ENCODE data around the gene OR6Q1. TPM values are rescaled to one million over a fixed set of nuclear protein-coding genes. Genes with fewer than 3 reads are reported as not detected.
A peak's percentile ranks its signal among the peaks of the same experiment; 100 is the strongest.

Gene OR6Q1
- total RNA-seq, 3 donors from 2014 or later: not detected

DNA sequence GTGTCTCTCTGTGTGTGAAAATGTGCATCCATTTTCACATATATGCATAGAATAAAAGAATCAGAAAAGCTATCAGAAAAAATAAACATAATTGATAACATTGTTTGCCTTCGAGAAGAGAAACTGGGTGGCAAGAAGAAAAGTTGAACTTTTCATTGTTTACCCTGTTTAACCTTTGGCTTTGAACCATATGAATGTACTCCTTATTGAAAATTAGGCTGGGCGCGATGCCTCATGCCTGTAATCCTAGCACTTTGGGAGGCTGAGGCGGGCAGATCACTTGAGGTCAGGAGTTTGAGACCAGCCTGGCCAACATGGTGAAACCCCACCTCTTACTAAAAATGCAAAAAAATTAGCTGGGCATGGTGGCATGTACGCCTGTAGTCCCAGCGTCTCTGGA, 19.0 kb upstream of the OR6Q1 start:
- no peaks in the 10 kb centered on the region for H3K27me3 ChIP-seq
- no peaks in the 10 kb centered on the region for H3K9me3 ChIP-seq
- no peaks in the 10 kb centered on the region for H3K36me3 ChIP-seq
- intact Hi-C loops (cut with DNase I; ENCODE audit: low total_unique reads): no loop called here
- DNase-seq (ENCODE audit: low spot score in 2 of 2): no peak
- H3K27ac ChIP-seq: no peak overlapping the region
- TF ChIP-seq POLR2A (IDR thresholded peaks at IDR 0.05) (no peak), POLR2AphosphoS5 (IDR thresholded peaks at IDR 0.05) (no peak)
- TF ChIP-seq, protein P1, sequence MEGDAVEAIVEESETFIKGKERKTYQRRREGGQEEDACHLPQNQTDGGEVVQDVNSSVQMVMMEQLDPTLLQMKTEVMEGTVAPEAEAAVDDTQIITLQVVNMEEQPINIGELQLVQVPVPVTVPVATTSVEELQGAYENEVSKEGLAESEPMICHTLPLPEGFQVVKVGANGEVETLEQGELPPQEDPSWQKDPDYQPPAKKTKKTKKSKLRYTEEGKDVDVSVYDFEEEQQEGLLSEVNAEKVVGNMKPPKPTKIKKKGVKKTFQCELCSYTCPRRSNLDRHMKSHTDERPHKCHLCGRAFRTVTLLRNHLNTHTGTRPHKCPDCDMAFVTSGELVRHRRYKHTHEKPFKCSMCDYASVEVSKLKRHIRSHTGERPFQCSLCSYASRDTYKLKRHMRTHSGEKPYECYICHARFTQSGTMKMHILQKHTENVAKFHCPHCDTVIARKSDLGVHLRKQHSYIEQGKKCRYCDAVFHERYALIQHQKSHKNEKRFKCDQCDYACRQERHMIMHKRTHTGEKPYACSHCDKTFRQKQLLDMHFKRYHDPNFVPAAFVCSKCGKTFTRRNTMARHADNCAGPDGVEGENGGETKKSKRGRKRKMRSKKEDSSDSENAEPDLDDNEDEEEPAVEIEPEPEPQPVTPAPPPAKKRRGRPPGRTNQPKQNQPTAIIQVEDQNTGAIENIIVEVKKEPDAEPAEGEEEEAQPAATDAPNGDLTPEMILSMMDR (IDR thresholded peaks at IDR 0.05): no peak
- H3K4me3 ChIP-seq: no peak overlapping the region
- no peaks in the 10 kb centered on the region for H3K4me1 ChIP-seq

DNA sequence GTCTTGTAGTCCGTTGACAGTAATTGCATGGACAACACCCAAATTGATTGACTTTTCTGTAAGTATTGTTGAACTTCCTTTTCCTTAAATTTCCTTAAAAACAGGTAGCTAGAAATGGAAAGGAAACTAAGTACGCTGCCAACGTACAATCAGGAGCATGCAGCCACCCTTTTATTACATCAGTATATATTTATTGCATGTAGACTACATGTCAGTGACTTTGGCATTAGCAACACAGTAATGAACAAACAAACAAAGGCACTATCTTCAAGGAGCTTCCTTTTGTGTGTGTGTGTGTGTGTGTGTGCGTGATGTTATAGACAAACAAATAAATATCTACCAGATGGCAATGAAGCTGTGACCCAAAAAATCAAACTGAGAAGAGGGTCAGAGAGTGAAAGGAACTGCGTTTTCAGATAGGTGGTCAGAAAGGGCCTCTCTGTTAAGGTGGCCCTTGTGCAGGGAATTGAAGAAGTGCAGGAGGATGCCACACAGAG, 7.3 kb upstream of the OR6Q1 start, which contains the start of gene OR9Q1:
TSS of gene OR9Q1 (plus strand) at position 447 of the 497 bp plus-strand sequence. CDS start 155,564 bp downstream, outside the sequence.
- TF ChIP-seq POLR2A (IDR thresholded peaks at IDR 0.05) (no peak), POLR2AphosphoS5 (IDR thresholded peaks at IDR 0.05) (no peak)
- TF ChIP-seq, protein P1 (IDR thresholded peaks at IDR 0.05): no peak
- Histone ChIP-seq H3K9me3 (no peaks in the 10 kb centered on the region), H3K36me3 (no peaks in the 10 kb centered on the region), H3K27me3 (no peaks in the 10 kb centered on the region), H3K27ac (peak within 1 kb of the TSS; percentile 17 to 69), H3K4me1 (no peaks in the 10 kb centered on the region), H3K4me3 (no peak within 1 kb of the TSS)
- DNase-seq (ENCODE audit: low spot score in 2 of 2): no peak
- intact Hi-C loops (cut with DNase I; ENCODE audit: low total_unique reads): no loop called here

DNA sequence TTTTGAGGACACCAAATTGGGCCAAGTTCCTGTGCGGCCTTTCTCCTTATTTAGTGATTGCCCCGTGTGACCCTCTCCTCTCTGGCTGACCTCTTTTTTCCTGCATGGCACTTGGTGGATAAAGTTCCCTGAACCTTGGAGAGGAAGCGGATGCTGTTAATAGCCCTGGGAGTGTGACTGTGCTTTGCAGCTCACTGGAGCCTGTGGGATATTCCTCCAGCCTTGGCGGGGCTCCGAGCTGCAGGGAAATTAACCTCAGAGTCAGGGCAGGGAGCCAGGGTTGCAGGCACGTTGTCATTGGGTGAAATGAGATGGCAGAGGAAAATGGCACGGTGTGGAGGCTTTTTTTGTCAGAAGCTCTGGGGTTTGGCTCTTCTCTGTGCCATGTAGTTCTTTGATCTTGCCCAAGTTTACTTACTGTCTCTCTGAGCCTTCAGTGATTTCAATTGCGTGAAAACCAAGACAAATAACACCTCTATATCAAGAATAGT, 6.1 kb upstream of the OR6Q1 start:
- Histone ChIP-seq H3K4me1 (no peaks in the 10 kb centered on the region), H3K27me3 (no peaks in the 10 kb centered on the region), H3K27ac (peak overlapping the region in 1 of 2 donors; percentile 66), H3K4me3 (no peak overlapping the region), H3K9me3 (no peaks in the 10 kb centered on the region), H3K36me3 (no peaks in the 10 kb centered on the region)
- intact Hi-C loops (cut with DNase I; ENCODE audit: low total_unique reads): no loop called here
- peak; percentile 38 to 54 for DNase-seq (ENCODE audit: low spot score in 2 of 2)
- TF ChIP-seq, protein P1 (IDR thresholded peaks at IDR 0.05): no peak
- TF ChIP-seq POLR2AphosphoS5 (IDR thresholded peaks at IDR 0.05) (peak in 2 of 3 donors; percentile 18 to 59), POLR2A (IDR thresholded peaks at IDR 0.05) (no peak)

DNA sequence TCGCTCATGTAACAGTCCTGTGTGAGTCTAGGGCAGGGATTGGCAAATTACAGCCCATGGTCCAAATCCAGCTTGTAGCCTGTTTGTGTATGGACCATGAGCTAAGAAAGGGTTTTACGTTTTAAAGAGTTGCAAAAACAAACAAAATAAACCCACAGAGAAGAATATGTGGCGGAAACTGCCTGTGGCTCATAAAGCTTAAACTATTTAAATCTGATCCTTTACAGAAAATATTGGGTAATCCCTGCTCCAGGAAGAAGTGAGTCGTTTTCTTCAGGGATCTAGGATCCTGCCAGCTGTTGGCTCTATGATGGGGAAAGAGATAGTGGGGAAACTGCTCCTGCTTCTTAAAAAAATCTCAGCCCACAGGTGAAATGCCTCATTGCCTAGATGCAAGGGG, 3.4 kb upstream of the OR6Q1 start:
- Histone ChIP-seq H3K27ac (peak overlapping the region in 1 of 2 donors; percentile 70), H3K4me1 (no peaks in the 10 kb centered on the region), H3K36me3 (no peaks in the 10 kb centered on the region), H3K27me3 (no peaks in the 10 kb centered on the region), H3K9me3 (no peaks in the 10 kb centered on the region), H3K4me3 (no peak overlapping the region)
- DNase-seq (ENCODE audit: low spot score in 2 of 2): no peak
- TF ChIP-seq, protein P1 (IDR thresholded peaks at IDR 0.05): no peak
- TF ChIP-seq POLR2AphosphoS5 (IDR thresholded peaks at IDR 0.05) (no peak), POLR2A (IDR thresholded peaks at IDR 0.05) (no peak)
- intact Hi-C loops (cut with DNase I; ENCODE audit: low total_unique reads): no loop called here

DNA sequence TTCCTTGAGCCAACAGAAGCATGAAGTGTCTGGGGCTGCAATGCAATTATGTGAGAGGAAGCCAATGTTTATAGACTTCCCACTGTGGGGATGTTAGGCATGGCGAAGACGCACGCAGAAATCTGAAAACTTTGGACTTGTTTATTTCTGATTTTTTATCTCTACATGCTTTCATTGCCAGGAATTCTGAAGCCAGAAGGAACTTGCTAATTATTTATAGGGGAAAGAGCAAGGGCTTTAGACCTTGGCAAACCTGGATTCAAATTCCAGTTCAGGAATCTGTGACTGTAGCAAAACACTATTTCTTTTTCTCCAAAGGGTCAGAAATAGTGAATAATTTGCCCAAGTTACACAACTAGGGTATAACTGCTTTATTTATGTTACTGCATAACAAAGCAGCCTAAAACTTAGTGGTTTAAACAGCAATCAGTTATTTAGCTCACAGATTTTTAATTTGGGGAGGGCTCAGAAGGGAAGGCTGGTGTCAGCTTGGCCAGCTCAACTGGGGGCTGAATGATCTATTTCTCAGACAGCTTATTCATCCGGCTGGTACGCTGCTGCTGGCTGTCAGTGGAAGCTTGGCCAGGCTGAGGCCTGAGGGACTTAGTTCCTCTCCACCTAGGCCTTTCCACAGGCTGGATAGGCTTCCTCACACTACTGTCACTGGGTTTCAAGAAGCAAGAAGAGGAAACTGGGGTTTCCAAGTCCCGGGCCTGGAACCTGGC, 1.9 kb upstream of the OR6Q1 start:
- Histone ChIP-seq H3K36me3 (no peaks in the 10 kb centered on the region), H3K27me3 (no peaks in the 10 kb centered on the region), H3K4me3 (no peak overlapping the region), H3K27ac (peak overlapping the region in 1 of 2 donors; percentile 74), H3K9me3 (no peaks in the 10 kb centered on the region), H3K4me1 (no peaks in the 10 kb centered on the region)
- intact Hi-C loops (cut with DNase I; ENCODE audit: low total_unique reads): no loop called here
- DNase-seq (ENCODE audit: low spot score in 2 of 2): no peak
- TF ChIP-seq POLR2AphosphoS5 (IDR thresholded peaks at IDR 0.05): no peak
- TF ChIP-seq, protein P1 (IDR thresholded peaks at IDR 0.05): no peak
- no peak for TF ChIP-seq POLR2A (IDR thresholded peaks at IDR 0.05)

All from breast epithelium (tissue), 4 donors.